ENCODE measurements around the gene RIPOR3. TPM values are rescaled to one million over a fixed set of nuclear protein-coding genes. Genes with fewer than 3 reads are reported as not detected.

Gene RIPOR3
- total and polyA plus RNA-seq, 2 experiments from 2014 or later = 3.0 to 4.8 TPM

GRCh38 chr20:50618537-50618936, 72.8 kb downstream of the RIPOR3 start:
- no peak overlapping the region for H3K27ac ChIP-seq
- H3K9me3 ChIP-seq (ENCODE audit: low read depth) = no peaks in the 10 kb centered on the region
- no peak for DNase-seq (ENCODE audit: low read depth in 1 of 2, low spot score in 1 of 2)
- H3K4me3 ChIP-seq = no peak overlapping the region
- no peaks in the 10 kb centered on the region for H3K27me3 ChIP-seq
- no peaks in the 10 kb centered on the region for H3K4me1 ChIP-seq (ENCODE audit: low read depth)
- TF ChIP-seq, protein P1, sequence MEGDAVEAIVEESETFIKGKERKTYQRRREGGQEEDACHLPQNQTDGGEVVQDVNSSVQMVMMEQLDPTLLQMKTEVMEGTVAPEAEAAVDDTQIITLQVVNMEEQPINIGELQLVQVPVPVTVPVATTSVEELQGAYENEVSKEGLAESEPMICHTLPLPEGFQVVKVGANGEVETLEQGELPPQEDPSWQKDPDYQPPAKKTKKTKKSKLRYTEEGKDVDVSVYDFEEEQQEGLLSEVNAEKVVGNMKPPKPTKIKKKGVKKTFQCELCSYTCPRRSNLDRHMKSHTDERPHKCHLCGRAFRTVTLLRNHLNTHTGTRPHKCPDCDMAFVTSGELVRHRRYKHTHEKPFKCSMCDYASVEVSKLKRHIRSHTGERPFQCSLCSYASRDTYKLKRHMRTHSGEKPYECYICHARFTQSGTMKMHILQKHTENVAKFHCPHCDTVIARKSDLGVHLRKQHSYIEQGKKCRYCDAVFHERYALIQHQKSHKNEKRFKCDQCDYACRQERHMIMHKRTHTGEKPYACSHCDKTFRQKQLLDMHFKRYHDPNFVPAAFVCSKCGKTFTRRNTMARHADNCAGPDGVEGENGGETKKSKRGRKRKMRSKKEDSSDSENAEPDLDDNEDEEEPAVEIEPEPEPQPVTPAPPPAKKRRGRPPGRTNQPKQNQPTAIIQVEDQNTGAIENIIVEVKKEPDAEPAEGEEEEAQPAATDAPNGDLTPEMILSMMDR (IDR thresholded peaks at IDR 0.05; ENCODE audit: low read depth, low read length) = no peak
- H3K36me3 ChIP-seq = no peaks in the 10 kb centered on the region

- Histone ChIP-seq H3K27ac (no peak overlapping the region), H3K27me3 (no peaks in the 10 kb centered on the region), H3K9me3 (ENCODE audit: low read depth) (no peaks in the 10 kb centered on the region), H3K4me1 (ENCODE audit: low read depth) (no peaks in the 10 kb centered on the region), H3K4me3 (no peak overlapping the region), H3K36me3 (no peaks in the 10 kb centered on the region)
- TF ChIP-seq, protein P1 (IDR thresholded peaks at IDR 0.05; ENCODE audit: low read depth, low read length) = no peak
- DNase-seq (ENCODE audit: low read depth in 1 of 2, low spot score in 1 of 2) = no peak
These were observed 74.3 kb downstream of the RIPOR3 start for GRCh38 chr20:50617022-50617421.

GRCh38 chr20:50615407-50615806, 75.9 kb downstream of the RIPOR3 start:
- H3K4me3 ChIP-seq = no peak overlapping the region
- no peaks in the 10 kb centered on the region for H3K27me3 ChIP-seq
- no peaks in the 10 kb centered on the region for H3K4me1 ChIP-seq (ENCODE audit: low read depth)
- H3K9me3 ChIP-seq (ENCODE audit: low read depth) = no peaks in the 10 kb centered on the region
- TF ChIP-seq, protein P1 (IDR thresholded peaks at IDR 0.05; ENCODE audit: low read depth, low read length) = no peak
- H3K27ac ChIP-seq = no peak overlapping the region
- no peak for DNase-seq (ENCODE audit: low read depth in 1 of 2, low spot score in 1 of 2)
- H3K36me3 ChIP-seq = no peaks in the 10 kb centered on the region

- Histone ChIP-seq H3K4me3 (no peak overlapping the region), H3K4me1 (ENCODE audit: low read depth) (no peaks in the 10 kb centered on the region), H3K27ac (no peak overlapping the region), H3K36me3 (no peaks in the 10 kb centered on the region), H3K9me3 (ENCODE audit: low read depth) (no peaks in the 10 kb centered on the region), H3K27me3 (no peaks in the 10 kb centered on the region)
- DNase-seq (ENCODE audit: low read depth in 1 of 2, low spot score in 1 of 2) = no peak
- TF ChIP-seq, protein P1 (IDR thresholded peaks at IDR 0.05; ENCODE audit: low read depth, low read length) = no peak
These were observed 77.7 kb downstream of the RIPOR3 start for GRCh38 chr20:50613438-50614169.

DNA sequence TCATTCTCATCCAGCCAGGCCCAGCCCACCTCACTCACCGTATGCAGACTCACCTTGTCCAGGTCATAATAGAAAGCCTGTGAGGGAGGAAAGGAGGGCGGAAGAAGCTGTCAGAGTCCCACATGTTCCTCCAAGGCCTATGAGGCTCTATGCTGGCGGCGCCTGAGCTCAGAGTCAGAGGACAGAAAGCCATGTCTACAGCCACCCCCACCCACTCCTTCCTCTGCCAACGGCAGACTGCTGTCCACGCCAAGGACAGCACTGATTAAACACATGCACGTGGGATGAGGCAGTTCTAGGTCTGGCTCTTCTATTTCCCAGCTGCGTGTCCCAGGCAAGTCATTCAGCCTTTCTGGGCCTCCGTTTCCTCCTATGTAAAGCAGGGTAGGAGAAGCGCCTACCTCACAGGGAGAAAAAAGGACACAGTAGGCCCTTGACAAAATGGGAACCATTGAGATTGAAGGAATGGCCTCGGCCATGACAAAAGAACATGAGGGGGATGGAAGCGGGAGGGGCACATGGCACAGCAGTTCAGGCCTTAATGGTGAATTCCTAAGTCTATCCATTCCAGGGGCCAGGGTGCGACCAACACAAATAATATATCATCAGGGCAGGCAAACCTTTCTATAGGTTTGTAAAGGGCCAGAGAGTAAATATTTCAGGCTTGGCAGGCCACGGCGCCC, 80.1 kb downstream of the RIPOR3 start:
- no peaks in the 10 kb centered on the region for H3K36me3 ChIP-seq
- no peak overlapping the region for H3K4me3 ChIP-seq
- TF ChIP-seq, protein P1 (IDR thresholded peaks at IDR 0.05; ENCODE audit: low read depth, low read length) = no peak
- no peaks in the 10 kb centered on the region for H3K27me3 ChIP-seq
- no peaks in the 10 kb centered on the region for H3K9me3 ChIP-seq (ENCODE audit: low read depth)
- DNase-seq (ENCODE audit: low read depth in 1 of 2, low spot score in 1 of 2) = no peak
- no peaks in the 10 kb centered on the region for H3K4me1 ChIP-seq (ENCODE audit: low read depth)
- no peak overlapping the region for H3K27ac ChIP-seq

Measured in cardiac muscle cell (in vitro differentiated cells and primary cell).